GM10266 (cell line): Measurements from ENCODE around the gene AIG1.

Experiments used
- DNase-seq: peaks from one replicate; pipeline ENCODE4 v3.0.0; 2012; ENCODE audit errors: extremely low spot score
- TF ChIP-seq, protein P1 (sequence below): IDR thresholded peaks from 2 replicates; pipeline ENCODE4 v1.5.1; 2012; ENCODE audit warnings: mild to moderate bottlenecking, low read depth; ENCODE audit not compliant: control insufficient read depth, insufficient read depth; ENCODE audit errors: missing control alignments

AIG1 gene

DNA sequence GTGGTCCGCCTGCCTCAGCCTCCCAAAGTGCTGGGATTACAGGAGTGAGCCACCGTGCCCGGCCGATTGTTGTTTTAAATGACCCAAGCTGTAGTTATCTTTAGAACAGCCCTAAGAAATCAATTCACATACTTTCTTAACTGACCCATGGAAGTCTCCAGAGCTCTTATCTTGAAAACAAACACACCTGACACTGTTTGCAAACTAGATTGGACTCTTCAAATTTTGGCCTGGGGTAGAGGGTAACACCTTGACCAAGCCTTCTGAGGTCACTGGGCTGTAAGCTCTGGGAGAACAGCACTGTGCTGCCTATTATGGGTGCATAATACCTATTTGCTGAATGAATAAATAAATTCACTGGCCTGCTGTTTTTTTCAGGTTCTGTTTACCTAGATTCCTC, 190.6 kb downstream of the AIG1 start:
- DNase-seq = no peak

DNA sequence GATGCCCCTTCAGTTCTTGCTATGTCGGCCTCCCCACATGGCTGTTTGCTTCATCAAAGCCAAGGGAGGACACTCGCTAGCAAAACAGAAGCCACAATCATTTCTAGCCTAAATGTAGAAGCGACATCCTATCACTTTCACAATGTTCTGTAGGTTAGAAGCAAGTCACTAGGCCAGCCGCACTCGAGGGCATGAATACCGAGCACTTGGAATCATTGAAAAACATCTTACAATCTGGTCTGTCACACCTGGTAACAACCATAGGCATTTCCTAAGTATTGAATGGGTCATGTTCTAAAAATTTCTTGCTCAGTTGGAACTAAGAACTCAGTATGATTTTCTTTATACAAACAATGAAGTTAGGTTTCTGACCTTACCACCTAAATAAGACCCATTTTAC, 192.3 kb downstream of the AIG1 start:
- DNase-seq = no peak
- TF ChIP-seq, protein P1, sequence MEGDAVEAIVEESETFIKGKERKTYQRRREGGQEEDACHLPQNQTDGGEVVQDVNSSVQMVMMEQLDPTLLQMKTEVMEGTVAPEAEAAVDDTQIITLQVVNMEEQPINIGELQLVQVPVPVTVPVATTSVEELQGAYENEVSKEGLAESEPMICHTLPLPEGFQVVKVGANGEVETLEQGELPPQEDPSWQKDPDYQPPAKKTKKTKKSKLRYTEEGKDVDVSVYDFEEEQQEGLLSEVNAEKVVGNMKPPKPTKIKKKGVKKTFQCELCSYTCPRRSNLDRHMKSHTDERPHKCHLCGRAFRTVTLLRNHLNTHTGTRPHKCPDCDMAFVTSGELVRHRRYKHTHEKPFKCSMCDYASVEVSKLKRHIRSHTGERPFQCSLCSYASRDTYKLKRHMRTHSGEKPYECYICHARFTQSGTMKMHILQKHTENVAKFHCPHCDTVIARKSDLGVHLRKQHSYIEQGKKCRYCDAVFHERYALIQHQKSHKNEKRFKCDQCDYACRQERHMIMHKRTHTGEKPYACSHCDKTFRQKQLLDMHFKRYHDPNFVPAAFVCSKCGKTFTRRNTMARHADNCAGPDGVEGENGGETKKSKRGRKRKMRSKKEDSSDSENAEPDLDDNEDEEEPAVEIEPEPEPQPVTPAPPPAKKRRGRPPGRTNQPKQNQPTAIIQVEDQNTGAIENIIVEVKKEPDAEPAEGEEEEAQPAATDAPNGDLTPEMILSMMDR = no peak

More for the DNA sequence above, 190.6 kb downstream of the AIG1 start:
- TF ChIP-seq, protein P1 = no peak

DNA sequence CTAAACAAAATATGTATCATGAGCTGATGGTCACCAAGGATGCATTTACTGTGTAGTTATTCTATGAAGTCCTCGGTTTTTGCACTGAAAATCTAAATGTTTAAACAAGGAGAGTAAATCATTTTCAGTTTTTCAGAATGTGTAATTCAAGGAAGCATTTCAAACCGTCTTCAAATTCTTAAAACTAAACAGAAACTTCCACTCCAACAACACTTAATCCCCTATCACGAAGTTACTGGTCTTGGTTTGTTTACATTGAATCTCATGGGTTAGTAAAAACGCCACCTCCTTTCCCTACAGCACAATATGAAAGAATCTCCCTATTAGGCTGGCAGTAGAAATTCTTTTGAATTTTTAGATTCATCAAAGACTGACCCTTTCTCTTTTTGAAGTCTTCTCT, 192.9 kb downstream of the AIG1 start:
- no peak for DNase-seq
- TF ChIP-seq, protein P1 = no peak

DNA sequence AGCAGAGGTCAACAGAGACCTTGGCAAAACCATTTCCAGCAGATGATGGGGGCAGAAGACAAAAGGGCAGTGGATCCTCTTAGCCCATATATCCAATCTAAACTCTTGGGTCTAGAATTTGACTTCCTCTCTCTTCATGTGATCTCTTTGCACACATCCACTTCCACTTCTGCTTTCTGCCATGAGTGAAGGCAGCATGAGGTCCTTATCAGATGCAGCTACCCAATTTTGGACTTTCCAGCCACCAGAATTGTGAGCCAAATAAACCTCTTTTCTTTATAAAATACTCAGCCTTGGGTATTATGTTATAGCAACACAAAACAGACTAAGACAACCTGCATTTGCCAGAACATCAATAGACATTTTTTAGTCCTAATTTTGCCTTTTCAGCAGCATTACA, 198.3 kb downstream of the AIG1 start:
- TF ChIP-seq, protein P1 = no peak
- DNase-seq = no peak

DNA sequence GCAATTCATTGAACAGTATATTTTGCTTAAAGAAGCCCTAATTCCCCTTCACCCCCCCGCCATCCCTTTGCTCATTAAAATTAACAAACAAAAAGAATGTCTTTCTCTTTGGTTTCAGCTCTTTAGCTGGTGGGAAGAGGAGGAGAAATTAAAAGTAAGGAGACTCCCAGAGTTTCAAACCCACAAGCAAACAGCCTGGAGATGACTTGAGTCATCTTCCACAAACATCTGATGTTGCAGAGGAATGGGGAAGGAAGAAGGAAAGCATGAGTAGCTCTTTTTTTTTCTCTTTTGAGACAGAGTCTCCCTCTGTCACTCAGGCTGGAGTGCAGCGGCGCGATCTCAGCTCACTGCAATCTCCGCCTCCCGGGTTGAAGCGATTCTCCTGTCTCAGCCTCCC, 200.2 kb downstream of the AIG1 start:
- no peak for DNase-seq
- TF ChIP-seq, protein P1 = no peak

DNA sequence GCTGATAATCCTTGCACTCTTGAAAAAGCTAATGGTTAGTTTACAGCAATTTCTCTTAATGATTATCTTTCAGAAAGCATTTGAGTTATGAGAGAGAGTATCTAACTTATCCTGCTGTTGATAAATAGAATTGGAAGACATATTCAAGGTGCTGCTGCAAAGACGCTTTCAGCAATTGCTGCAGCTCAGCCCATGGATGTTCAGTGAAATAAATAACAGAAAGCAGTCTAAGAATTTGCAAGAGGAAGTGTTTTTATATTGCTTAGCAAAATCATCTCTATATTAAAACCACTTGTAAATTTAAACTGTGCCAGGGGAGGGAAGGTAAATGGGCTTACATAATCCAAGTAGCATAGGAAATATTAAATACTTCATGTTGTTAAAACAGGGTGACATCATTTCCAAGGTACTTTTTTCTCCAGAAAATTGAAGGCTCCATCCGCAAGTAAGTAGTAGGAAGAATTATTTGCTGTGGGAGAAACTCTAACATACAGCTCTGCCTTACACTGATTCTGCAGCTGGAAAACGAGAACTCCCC, 201.3 kb downstream of the AIG1 start:
- TF ChIP-seq, protein P1 = no peak
- DNase-seq = no peak

DNA sequence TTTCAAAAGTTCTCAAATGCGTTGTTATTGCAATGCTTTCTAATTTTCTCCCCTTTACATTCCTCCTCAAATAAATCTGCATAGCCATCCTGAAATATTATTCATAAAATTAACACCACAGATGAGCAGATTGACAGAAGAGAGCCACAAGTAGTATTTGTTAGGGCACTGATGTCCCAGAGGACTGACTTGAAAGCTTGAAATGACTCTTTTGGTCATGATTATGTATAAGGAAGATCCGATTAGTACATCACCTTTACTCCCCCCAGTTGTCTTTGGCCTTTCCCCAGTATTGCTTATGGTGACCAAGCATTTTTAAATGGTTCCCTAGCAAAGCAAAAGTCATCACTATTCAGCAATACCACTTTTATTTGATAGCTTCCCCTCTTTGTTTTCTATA, 202.2 kb downstream of the AIG1 start:
- DNase-seq = no peak
- TF ChIP-seq, protein P1 = no peak
